Activated effector memory CD4-positive, alpha-beta T cell treated with anti-CD3 and anti-CD28 coated beads, Interleukin-2, amount 50 U/mL, for 16 hours (primary cell): ENCODE measurements around the gene SMTN.
A peak's percentile ranks its signal among the peaks of the same experiment; 100 is the strongest.
"Not testable (repeated sequence)": the region's sequence is repeated elsewhere in the genome, so short reads cannot be mapped to it uniquely, and the experiment has no call there.

Experiments used
- DNase-seq: peaks from one replicate; pipeline ENCODE4 v3.0.0-alpha.2; 2020

Gene SMTN

GRCh38 chr22:31080848-31081649 is at the start of gene SMTN:
Gene SMTN, plus strand, starts transcription at chr22:31081318. Its CDS starts 1,941 bp downstream, at chr22:31083259.
- DNase-seq: peak; percentile 96

GRCh38 chr22:31036671-31037550 is 44.2 kb upstream of the SMTN start:
- DNase-seq: no peak

GRCh38 chr22:31038686-31039085 is 42.4 kb upstream of the SMTN start:
- no peak for DNase-seq

- no peak for DNase-seq
Measured at GRCh38 chr22:31039393-31039792, 41.7 kb upstream of the SMTN start.

- no peak for DNase-seq
Measured at GRCh38 chr22:31040542-31041398, 40.3 kb upstream of the SMTN start.

GRCh38 chr22:31044262-31044861 is 36.8 kb upstream of the SMTN start:
- DNase-seq: no peak

- no peak for DNase-seq
Measured at GRCh38 chr22:31045900-31046538, 35.1 kb upstream of the SMTN start.

GRCh38 chr22:31046539-31047226 is 34.4 kb upstream of the SMTN start:
- DNase-seq: no peak

- DNase-seq: no peak
Measured at GRCh38 chr22:31048570-31048969, 32.5 kb upstream of the SMTN start.

GRCh38 chr22:31049815-31050420 is 31.2 kb upstream of the SMTN start:
- no peak for DNase-seq

- DNase-seq: no peak
Measured at GRCh38 chr22:31055117-31055634, 25.9 kb upstream of the SMTN start.

GRCh38 chr22:31055635-31056159 is 25.4 kb upstream of the SMTN start:
- no peak for DNase-seq

GRCh38 chr22:31056986-31057599 is 24.0 kb upstream of the SMTN start:
- no peak for DNase-seq

- DNase-seq: not testable (repeated sequence)
Measured at GRCh38 chr22:31059663-31060062, 21.5 kb upstream of the SMTN start.

- DNase-seq: no peak
Measured at GRCh38 chr22:31062566-31063230, 18.4 kb upstream of the SMTN start.

GRCh38 chr22:31064369-31064768 is 16.7 kb upstream of the SMTN start:
- no peak for DNase-seq

- no peak for DNase-seq
Measured at GRCh38 chr22:31068970-31069369, 12.1 kb upstream of the SMTN start.

- DNase-seq: not testable (repeated sequence)
Measured at GRCh38 chr22:31069691-31070314, 11.3 kb upstream of the SMTN start.

GRCh38 chr22:31073125-31073524 is 8.0 kb upstream of the SMTN start:
- not testable (repeated sequence) for DNase-seq
